HepG2 (cell line): ENCODE data around the gene ANKS6. TPM values are rescaled to one million over a fixed set of nuclear protein-coding genes. Genes with fewer than 3 reads are reported as not detected.

Experiments
- ATAC-seq: fragments of 200-7000 bp; cut with Tn5 transposase; 3 replicates; pipeline ENCODE4 v1.9.1; 2020; ENCODE audit warnings: mild to moderate bottlenecking, moderate library complexity
- BruUV-seq: library from RNA; stranded (reverse); fragments of 400-500 nt; replicated peaks from 2 replicates; lab custom pipeline; 2021; lab: Mats Ljungman, UMichigan
- CTCF ChIA-PET: fragments of 300-600 bp; formaldehyde crosslinking; extraction: SDS; loops from one replicate; lab custom pipeline; 2021; ENCODE audit warnings: low total read pairs, inconsistent platforms, low intra/inter-chr PET ratio; lab: Yijun Ruan, JAX
- POLR2A ChIA-PET: fragments of 350-600 bp; sonication (Branson Sonifier 250); formaldehyde crosslinking; loops from one replicate; lab custom pipeline; 2020; ENCODE audit warnings: antibody characterized with exemption, inconsistent platforms; lab: Yijun Ruan, JAX
- DNase-seq: peaks from one replicate; pipeline ENCODE4 v3.0.0-alpha.2; 2015; ENCODE audit warnings: low spot score
- FAIRE-seq: peaks from 3 replicates; lab custom pipeline; 2011; peaks lifted over from hg19 to GRCh38; lab: Jason Lieb, UNC
- H2AFZ ChIP-seq: one replicate; pipeline ENCODE4 v1.6.1; 2011; ENCODE audit warnings: low read length, inconsistent platforms
- H3K27ac ChIP-seq: fragments of 300-600 bp; 3 replicates; pipeline ENCODE4 v1.8.0; 2011; ENCODE audit warnings: mixed run types, mild to moderate bottlenecking, mixed read lengths, low read length, inconsistent platforms; ENCODE audit not compliant: insufficient read depth; ENCODE audit errors: extremely low read length
- H3K27me3 ChIP-seq, 2 experiments: fragments of 200-600 bp in 1 of 2; 2 replicates in 1 of 2; 3 replicates in 1 of 2; pipeline versions ENCODE4 v1.6.0 to v1.8.0; 2011; ENCODE audit warnings: low read length in 2 of 2, mild to moderate bottlenecking in 2 of 2, moderate library complexity in 2 of 2, inconsistent platforms in 1 of 2; ENCODE audit not compliant: insufficient read depth in 2 of 2, control insufficient read depth in 1 of 2
- H3K36me3 ChIP-seq, 2 experiments: fragments of 200-600 bp in 1 of 2; replicated peaks in 1 of 2; 2 replicates in 1 of 2; 3 replicates in 1 of 2; pipeline versions ENCODE4 v1.5.1 to v1.8.0; 2011; ENCODE audit warnings: low read length in 2 of 2, inconsistent platforms in 1 of 2; ENCODE audit not compliant: insufficient read depth in 2 of 2, control insufficient read depth in 1 of 2
- H3K4me1 ChIP-seq: 2 replicates; pipeline ENCODE4 v1.5.1; 2012; ENCODE audit warnings: low read length, inconsistent platforms; ENCODE audit not compliant: insufficient read depth
- H3K4me2 ChIP-seq: 2 replicates; pipeline ENCODE4 v1.6.0; 2011; ENCODE audit warnings: low read depth, low read length, inconsistent platforms
- H3K4me3 ChIP-seq, 3 experiments: fragments of 200-600 bp in 1 of 3; sonication (generic), shearing (Covaris generic) in 1 of 3; replicated peaks in 1 of 3; 2 replicates each; pipeline ENCODE4 v1.5.1; 2011 to 2016; ENCODE audit warnings: low read length in 3 of 3, inconsistent platforms in 2 of 3, low read depth in 2 of 3, mild to moderate bottlenecking in 2 of 3, control low read depth in 1 of 3, mixed read lengths in 1 of 3; ENCODE audit not compliant: insufficient read depth in 1 of 3
- H3K79me2 ChIP-seq: one replicate; pipeline ENCODE4 v1.6.1; 2011; ENCODE audit warnings: low read length, inconsistent platforms; ENCODE audit not compliant: insufficient read depth
- H3K9ac ChIP-seq: 2 replicates; pipeline ENCODE4 v1.6.0; 2011; ENCODE audit warnings: mild to moderate bottlenecking, low read depth, low read length, inconsistent platforms; ENCODE audit not compliant: insufficient read depth
- H3K9me3 ChIP-seq: 2 replicates; pipeline ENCODE4 v1.5.1; 2012; ENCODE audit warnings: mild to moderate bottlenecking, low read length
- H4K20me1 ChIP-seq: 2 replicates; pipeline ENCODE4 v1.6.0; 2011; ENCODE audit warnings: inconsistent platforms, mild to moderate bottlenecking, low read length, moderate library complexity; ENCODE audit not compliant: insufficient read depth
- ARNT ChIP-seq: fragments of 450-650 bp; IDR thresholded peaks from 2 replicates; pipeline ENCODE4 v1.6.1; 2017
- ARNTL ChIP-seq: sonication (generic); formaldehyde crosslinking; IDR thresholded peaks from 2 replicates; pipeline ENCODE4 v1.4.0; 2020; ENCODE audit warnings: mild to moderate bottlenecking, missing genetic modification reagents
- CC2D1A ChIP-seq: sonication (generic); formaldehyde crosslinking; IDR thresholded peaks from 2 replicates; pipeline ENCODE4 v1.8.1; 2023; ENCODE audit warnings: mild to moderate bottlenecking, missing genetic modification reagents
- FIP1L1 ChIP-seq: fragments of 200-400 bp; formaldehyde crosslinking; IDR thresholded peaks from 2 replicates; pipeline ENCODE4 v1.6.1; 2018; ENCODE audit warnings: low read depth, mild to moderate bottlenecking, low read length, moderate library complexity, borderline replicate concordance; ENCODE audit not compliant: insufficient read depth
- FOSL1 ChIP-seq: sonication (generic); formaldehyde crosslinking; IDR thresholded peaks from 2 replicates; pipeline ENCODE4 v1.9.0; 2021; ENCODE audit warnings: missing genetic modification reagents, borderline replicate concordance
- ISX ChIP-seq: sonication (generic); formaldehyde crosslinking; conservative IDR thresholded peaks from 2 replicates; pipeline ENCODE4 v1.5.0; 2020; ENCODE audit warnings: missing genetic modification reagents
- NFE2 ChIP-seq: sonication (generic); formaldehyde crosslinking; IDR thresholded peaks from 2 replicates; pipeline ENCODE4 v1.4.0; 2020; ENCODE audit warnings: missing genetic modification reagents
- SUZ12 ChIP-seq: fragments of 150-350 bp; IDR thresholded peaks from 2 replicates; pipeline ENCODE4 v1.6.1; 2014; ENCODE audit warnings: low read depth, low read length
- TARDBP ChIP-seq: sonication (generic); formaldehyde crosslinking; IDR thresholded peaks from 2 replicates; pipeline ENCODE4 v1.8.0; 2022; ENCODE audit warnings: mild to moderate bottlenecking, missing genetic modification reagents
- ZBTB1 ChIP-seq: sonication (generic); formaldehyde crosslinking; IDR thresholded peaks from 2 replicates; pipeline ENCODE4 v1.4.0; 2020; ENCODE audit warnings: missing genetic modification reagents, borderline replicate concordance
- ZNF468 ChIP-seq: sonication (generic); formaldehyde crosslinking; IDR thresholded peaks from 2 replicates; pipeline ENCODE4 v1.8.0; 2022; ENCODE audit warnings: mild to moderate bottlenecking, moderate library complexity, missing genetic modification reagents
- WGBS: methylation state at CpG from one replicate; pipeline ENCODE4 v1.1.6; 2017; ENCODE audit warnings: low lambda C conversion rate; 5-methylcytosine and 5-hydroxymethylcytosine counted together
- in situ Hi-C: cut with HindIII; loops from 2 replicates; pipeline ENCODE4 v1.10.0; 2017; ENCODE audit warnings: low pct_unique_long_range_greater_than_20kb; ENCODE audit not compliant: extremely low pct_ligation_motif_present
- intact Hi-C: fragments of 100-400 bp; cut with micrococcal nuclease; formaldehyde crosslinking; loops from one replicate; pipeline ENCODE4 v1.10.0; 2022; ENCODE audit not compliant: unreplicated experiment
- polyA plus RNA-seq, 8 experiments: library from polyadenylated mRNA; depleted of rRNA in 3 of 8; stranded (reverse) in 7 of 8; unstranded in 1 of 8; fragments of >200 nt; fragmentation: Illumina TruSeq in 4 of 8; extraction: Trizol in 4 of 8; gene quantifications; 2 replicates each; pipeline versions ENCODE4 v1.2.1 to v1.2.3, GENCODE V29; 2011 to 2016; ENCODE audit warnings: low read depth in 4 of 8, missing spikeins in 1 of 8, mixed read lengths in 1 of 8; ENCODE audit not compliant: insufficient read depth in 1 of 8
- total RNA-seq, 5 experiments: library from RNA; depleted of rRNA; stranded (reverse); fragments of >200 nt; fragmentation: Illumina TruSeq; extraction: Trizol; gene quantifications; 2 replicates each; pipeline ENCODE4 v1.2.3, GENCODE V29; 2016; ENCODE audit warnings: low read depth in 1 of 5
- TF ChIP-seq, protein P1 (sequence below): sonication (generic); formaldehyde crosslinking; IDR thresholded peaks from 2 replicates; pipeline ENCODE4 v1.5.1; 2020; ENCODE audit warnings: mild to moderate bottlenecking, missing genetic modification reagents, moderate library complexity
- TF ChIP-seq, protein P2 (sequence below): sonication (generic); formaldehyde crosslinking; IDR thresholded peaks from 2 replicates; pipeline ENCODE4 v1.5.0; 2020; ENCODE audit warnings: missing genetic modification reagents, mild to moderate bottlenecking, borderline replicate concordance
- TF ChIP-seq, protein P3 (sequence below): IDR thresholded peaks from 2 replicates; pipeline ENCODE4 v1.6.1; 2016; ENCODE audit warnings: missing compliant biosample characterization, missing genetic modification reagents, borderline replicate concordance

Gene ANKS6
- total and polyA plus RNA-seq, 2 of the 13 experiments (the other 11 are each of a cell fraction or from before 2014, with no cell fraction given) = 8.8 to 10.7 TPM

DNA sequence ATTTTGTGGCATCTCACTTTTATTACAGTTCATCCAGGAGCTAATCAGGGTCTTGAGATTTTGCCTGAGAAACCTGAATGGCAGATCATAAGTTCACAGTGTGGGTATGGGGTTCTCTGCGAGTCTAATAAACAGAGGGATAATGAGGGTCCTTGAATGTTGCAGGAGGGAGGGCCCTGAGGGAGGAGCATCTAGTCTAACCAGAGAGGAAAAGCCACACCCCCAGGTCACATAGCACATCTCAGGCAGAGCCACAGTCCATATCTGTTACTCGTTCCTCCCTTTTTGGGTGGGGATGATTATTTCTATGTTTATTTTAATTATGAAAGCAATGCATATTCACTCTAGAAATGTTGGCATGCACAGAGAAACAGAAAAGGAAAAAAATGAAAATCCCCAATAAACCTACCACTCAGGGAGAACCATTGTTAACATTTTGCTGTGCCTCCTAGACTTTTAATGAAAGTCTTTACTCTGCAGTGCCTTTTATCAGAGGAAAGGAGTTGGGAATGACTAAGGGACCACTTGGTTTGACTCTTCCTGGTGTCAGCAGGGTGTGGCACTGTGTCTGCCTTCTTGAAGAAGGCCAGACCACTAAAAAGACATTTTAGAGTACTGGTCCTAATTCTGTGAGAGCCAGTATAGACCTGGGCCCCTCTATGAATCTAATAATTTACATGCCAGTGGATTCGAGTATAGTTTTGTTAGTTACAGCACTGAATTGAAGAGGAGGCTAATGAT is 13.9 kb upstream of the ANKS6 start:
- ATAC-seq (no peak), FAIRE-seq (no peak), DNase-seq (no peak)
- CTCF ChIA-PET = no interaction called here
- Histone ChIP-seq H4K20me1 (no peaks in the 10 kb centered on the region), H3K79me2 (no peaks in the 10 kb centered on the region), H2AFZ (no peak overlapping the region), H3K4me2 (no peak overlapping the region), H3K9me3 (no peaks in the 10 kb centered on the region), H3K4me3 (no peak overlapping the region), H3K4me1 (no peaks in the 10 kb centered on the region), H3K36me3 (no peaks in the 10 kb centered on the region), H3K27me3 (peaks cover 0 to 19% of the 10 kb centered on the region in 2 experiments; a peak in 1 of 5 replicates), H3K27ac (no peak overlapping the region), H3K9ac (no peak overlapping the region)
- POLR2A ChIA-PET = no interaction called here
- 0% methylated on average over 3 of the region's 3 CpGs for WGBS
- TF ChIP-seq ARNTL (CRISPR knock-in tag) = no peak
- TF ChIP-seq, protein P1, sequence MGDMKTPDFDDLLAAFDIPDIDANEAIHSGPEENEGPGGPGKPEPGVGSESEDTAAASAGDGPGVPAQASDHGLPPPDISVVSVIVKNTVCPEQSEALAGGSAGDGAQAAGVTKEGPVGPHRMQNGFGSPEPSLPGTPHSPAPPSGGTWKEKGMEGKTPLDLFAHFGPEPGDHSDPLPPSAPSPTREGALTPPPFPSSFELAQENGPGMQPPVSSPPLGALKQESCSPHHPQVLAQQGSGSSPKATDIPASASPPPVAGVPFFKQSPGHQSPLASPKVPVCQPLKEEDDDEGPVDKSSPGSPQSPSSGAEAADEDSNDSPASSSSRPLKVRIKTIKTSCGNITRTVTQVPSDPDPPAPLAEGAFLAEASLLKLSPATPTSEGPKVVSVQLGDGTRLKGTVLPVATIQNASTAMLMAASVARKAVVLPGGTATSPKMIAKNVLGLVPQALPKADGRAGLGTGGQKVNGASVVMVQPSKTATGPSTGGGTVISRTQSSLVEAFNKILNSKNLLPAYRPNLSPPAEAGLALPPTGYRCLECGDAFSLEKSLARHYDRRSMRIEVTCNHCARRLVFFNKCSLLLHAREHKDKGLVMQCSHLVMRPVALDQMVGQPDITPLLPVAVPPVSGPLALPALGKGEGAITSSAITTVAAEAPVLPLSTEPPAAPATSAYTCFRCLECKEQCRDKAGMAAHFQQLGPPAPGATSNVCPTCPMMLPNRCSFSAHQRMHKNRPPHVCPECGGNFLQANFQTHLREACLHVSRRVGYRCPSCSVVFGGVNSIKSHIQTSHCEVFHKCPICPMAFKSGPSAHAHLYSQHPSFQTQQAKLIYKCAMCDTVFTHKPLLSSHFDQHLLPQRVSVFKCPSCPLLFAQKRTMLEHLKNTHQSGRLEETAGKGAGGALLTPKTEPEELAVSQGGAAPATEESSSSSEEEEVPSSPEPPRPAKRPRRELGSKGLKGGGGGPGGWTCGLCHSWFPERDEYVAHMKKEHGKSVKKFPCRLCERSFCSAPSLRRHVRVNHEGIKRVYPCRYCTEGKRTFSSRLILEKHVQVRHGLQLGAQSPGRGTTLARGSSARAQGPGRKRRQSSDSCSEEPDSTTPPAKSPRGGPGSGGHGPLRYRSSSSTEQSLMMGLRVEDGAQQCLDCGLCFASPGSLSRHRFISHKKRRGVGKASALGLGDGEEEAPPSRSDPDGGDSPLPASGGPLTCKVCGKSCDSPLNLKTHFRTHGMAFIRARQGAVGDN = no peak
- TF ChIP-seq TARDBP (CRISPR knock-in tag) = no peak
- no peak for TF ChIP-seq FIP1L1
- no peak for TF ChIP-seq ARNT
- TF ChIP-seq ISX = no peak
- TF ChIP-seq ZBTB1 (CRISPR knock-in tag) = no peak
- no peak for TF ChIP-seq SUZ12
- no peak for TF ChIP-seq ZNF468 (CRISPR knock-in tag)
- TF ChIP-seq, protein P2, sequence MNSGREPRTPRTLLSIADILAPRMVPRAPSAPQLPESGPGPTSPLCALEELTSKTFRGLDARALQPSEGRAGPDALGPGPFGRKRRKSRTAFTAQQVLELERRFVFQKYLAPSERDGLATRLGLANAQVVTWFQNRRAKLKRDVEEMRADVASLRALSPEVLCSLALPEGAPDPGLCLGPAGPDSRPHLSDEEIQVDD (CRISPR knock-in tag) = no peak
- TF ChIP-seq FOSL1 (CRISPR knock-in tag) = no peak
- TF ChIP-seq NFE2 (CRISPR knock-in tag) = no peak
- TF ChIP-seq, protein P3, sequence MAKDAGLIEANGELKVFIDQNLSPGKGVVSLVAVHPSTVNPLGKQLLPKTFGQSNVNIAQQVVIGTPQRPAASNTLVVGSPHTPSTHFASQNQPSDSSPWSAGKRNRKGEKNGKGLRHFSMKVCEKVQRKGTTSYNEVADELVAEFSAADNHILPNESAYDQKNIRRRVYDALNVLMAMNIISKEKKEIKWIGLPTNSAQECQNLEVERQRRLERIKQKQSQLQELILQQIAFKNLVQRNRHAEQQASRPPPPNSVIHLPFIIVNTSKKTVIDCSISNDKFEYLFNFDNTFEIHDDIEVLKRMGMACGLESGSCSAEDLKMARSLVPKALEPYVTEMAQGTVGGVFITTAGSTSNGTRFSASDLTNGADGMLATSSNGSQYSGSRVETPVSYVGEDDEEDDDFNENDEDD (CRISPR knock-in tag) = no peak
- no peak for TF ChIP-seq CC2D1A (CRISPR knock-in tag)
- in situ Hi-C loops = no loop called here
- intact Hi-C loops = no loop called here
- BruUV-seq = no TSS peak
